Measurements from ENCODE around the gene POTEF.
"Not testable (repeated sequence)": the region's sequence is repeated elsewhere in the genome, so short reads cannot be mapped to it uniquely, and the experiment has no call there.

- not testable (repeated sequence) for TF ChIP-seq YY1 (tag by site-specific recombination; IDR thresholded peaks at IDR 0.05); ZNF677 (tag by site-specific recombination; IDR thresholded peaks at IDR 0.05); CTCF (tag by site-specific recombination; IDR thresholded peaks at IDR 0.05); ZNF24 (tag by site-specific recombination; IDR thresholded peaks at IDR 0.05); TCF7L2 (IDR thresholded peaks at IDR 0.05; ENCODE audit: borderline replicate concordance, low read depth, low read length); ZNF555 (tag by site-specific recombination; conservative IDR thresholded peaks at IDR 0.05)
These were observed 30.4 kb upstream of the POTEF start for GRCh38 chr2:130159376-130159775.

Data from HEK293 (cell line).